ENCODE results near the gene PPIF. TPM values are rescaled to one million over a fixed set of nuclear protein-coding genes. Genes with fewer than 3 reads are reported as not detected.
A peak's percentile ranks its signal among the peaks of the same experiment; 100 is the strongest.

Gene PPIF
- total RNA-seq, 1 donor, result 39.1 TPM

- Histone ChIP-seq H3K4me2 (ENCODE audit: insufficient read depth, low read length) (no peak overlapping the region), H3K4me3 (ENCODE audit: insufficient read depth, low read length) (no peak overlapping the region), H4K20me1 (ENCODE audit: insufficient read depth, low read length) (no peaks in the 10 kb centered on the region), H3K9me3 (ENCODE audit: low read depth, low read length) (no peaks in the 10 kb centered on the region), H3K27me3 (ENCODE audit: insufficient read depth, low read length) (no peaks in the 10 kb centered on the region), H3K79me2 (ENCODE audit: insufficient read depth, low read length) (no peaks in the 10 kb centered on the region), H3K36me3 (ENCODE audit: insufficient read depth, low read length) (no peaks in the 10 kb centered on the region), H3K27ac (ENCODE audit: low read depth, low read length) (no peak overlapping the region), H3K4me1 (ENCODE audit: insufficient read depth, low read length) (peaks cover 27% of the 10 kb centered on the region), H2AFZ (ENCODE audit: low read length) (no peak overlapping the region)
- TF ChIP-seq, protein P1, sequence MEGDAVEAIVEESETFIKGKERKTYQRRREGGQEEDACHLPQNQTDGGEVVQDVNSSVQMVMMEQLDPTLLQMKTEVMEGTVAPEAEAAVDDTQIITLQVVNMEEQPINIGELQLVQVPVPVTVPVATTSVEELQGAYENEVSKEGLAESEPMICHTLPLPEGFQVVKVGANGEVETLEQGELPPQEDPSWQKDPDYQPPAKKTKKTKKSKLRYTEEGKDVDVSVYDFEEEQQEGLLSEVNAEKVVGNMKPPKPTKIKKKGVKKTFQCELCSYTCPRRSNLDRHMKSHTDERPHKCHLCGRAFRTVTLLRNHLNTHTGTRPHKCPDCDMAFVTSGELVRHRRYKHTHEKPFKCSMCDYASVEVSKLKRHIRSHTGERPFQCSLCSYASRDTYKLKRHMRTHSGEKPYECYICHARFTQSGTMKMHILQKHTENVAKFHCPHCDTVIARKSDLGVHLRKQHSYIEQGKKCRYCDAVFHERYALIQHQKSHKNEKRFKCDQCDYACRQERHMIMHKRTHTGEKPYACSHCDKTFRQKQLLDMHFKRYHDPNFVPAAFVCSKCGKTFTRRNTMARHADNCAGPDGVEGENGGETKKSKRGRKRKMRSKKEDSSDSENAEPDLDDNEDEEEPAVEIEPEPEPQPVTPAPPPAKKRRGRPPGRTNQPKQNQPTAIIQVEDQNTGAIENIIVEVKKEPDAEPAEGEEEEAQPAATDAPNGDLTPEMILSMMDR (IDR thresholded peaks at IDR 0.05; ENCODE audit: extremely low read depth, low read depth, low read length), result no peak
- no peak for DNase-seq (ENCODE audit: insufficient read length, low spot score, missing footprints)
Observed at GRCh38 chr10:79326361-79327089, 20.7 kb upstream of the PPIF start.

DNA sequence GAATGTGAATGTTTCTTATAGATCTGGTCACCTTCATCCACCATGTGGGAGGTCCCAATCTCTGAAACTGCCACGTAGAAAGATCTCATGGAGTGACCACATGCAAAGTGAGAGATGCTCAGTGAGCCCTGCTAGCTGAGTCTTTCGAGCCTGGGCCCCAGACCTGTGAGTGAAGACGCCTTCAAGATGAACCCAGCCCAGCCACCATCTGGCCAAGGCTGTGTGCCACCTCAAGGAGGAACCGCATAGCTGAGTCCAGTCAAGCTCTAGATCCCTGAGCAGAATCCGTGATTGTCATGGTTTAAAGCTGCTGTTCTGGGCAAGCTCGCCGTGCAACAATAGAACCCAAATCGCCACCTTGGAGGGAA is 20.2 kb upstream of the PPIF start:
- DNase-seq (ENCODE audit: insufficient read length, low spot score, missing footprints), result peak; percentile 68
- H3K4me2 ChIP-seq (ENCODE audit: insufficient read depth, low read length), result no peak overlapping the region
- no peak overlapping the region for H2AFZ ChIP-seq (ENCODE audit: low read length)
- H3K9me3 ChIP-seq (ENCODE audit: low read depth, low read length), result no peaks in the 10 kb centered on the region
- no peaks in the 10 kb centered on the region for H3K79me2 ChIP-seq (ENCODE audit: insufficient read depth, low read length)
- TF ChIP-seq, protein P1 (IDR thresholded peaks at IDR 0.05; ENCODE audit: extremely low read depth, low read depth, low read length), result no peak
- no peaks in the 10 kb centered on the region for H4K20me1 ChIP-seq (ENCODE audit: insufficient read depth, low read length)
- no peak overlapping the region for H3K4me3 ChIP-seq (ENCODE audit: insufficient read depth, low read length)
- H3K27ac ChIP-seq (ENCODE audit: low read depth, low read length), result no peak overlapping the region
- no peaks in the 10 kb centered on the region for H3K27me3 ChIP-seq (ENCODE audit: insufficient read depth, low read length)
- no peaks in the 10 kb centered on the region for H3K36me3 ChIP-seq (ENCODE audit: insufficient read depth, low read length)
- peaks cover 28% of the 10 kb centered on the region for H3K4me1 ChIP-seq (ENCODE audit: insufficient read depth, low read length)

DNA sequence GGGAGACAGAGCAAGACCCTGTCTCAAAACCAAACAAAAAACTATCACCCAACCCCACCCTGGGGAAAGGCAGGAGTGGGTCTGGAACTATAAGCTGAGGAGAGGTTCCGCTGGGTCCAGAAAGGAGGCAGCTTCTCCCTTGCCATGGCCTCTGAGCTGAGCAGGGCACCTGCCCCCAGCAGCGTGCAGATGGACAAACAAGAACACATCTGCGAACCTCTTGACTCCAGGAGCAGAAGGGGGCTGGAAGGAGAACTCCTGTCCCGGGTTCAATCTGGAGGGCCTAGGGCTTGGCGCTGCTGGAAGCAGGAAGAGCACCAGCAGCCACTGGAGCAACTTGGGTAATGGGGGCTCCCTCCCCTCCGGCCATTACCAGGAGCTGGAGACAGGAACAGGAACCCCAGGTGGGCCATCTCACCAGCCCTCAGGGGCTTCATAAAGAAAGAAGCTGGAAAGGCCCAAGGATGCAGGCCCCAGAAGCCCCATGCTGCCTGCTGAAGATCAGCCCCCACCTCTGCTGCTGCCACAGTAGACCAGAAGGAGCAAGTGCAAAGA is 19.0 kb upstream of the PPIF start:
- no peak overlapping the region for H2AFZ ChIP-seq (ENCODE audit: low read length)
- no peaks in the 10 kb centered on the region for H4K20me1 ChIP-seq (ENCODE audit: insufficient read depth, low read length)
- peaks cover 19% of the 10 kb centered on the region for H3K4me1 ChIP-seq (ENCODE audit: insufficient read depth, low read length)
- no peak overlapping the region for H3K27ac ChIP-seq (ENCODE audit: low read depth, low read length)
- DNase-seq (ENCODE audit: insufficient read length, low spot score, missing footprints), result no peak
- TF ChIP-seq, protein P1 (IDR thresholded peaks at IDR 0.05; ENCODE audit: extremely low read depth, low read depth, low read length), result no peak
- H3K4me2 ChIP-seq (ENCODE audit: insufficient read depth, low read length), result no peak overlapping the region
- H3K9me3 ChIP-seq (ENCODE audit: low read depth, low read length), result no peaks in the 10 kb centered on the region
- no peaks in the 10 kb centered on the region for H3K79me2 ChIP-seq (ENCODE audit: insufficient read depth, low read length)
- no peaks in the 10 kb centered on the region for H3K36me3 ChIP-seq (ENCODE audit: insufficient read depth, low read length)
- no peak overlapping the region for H3K4me3 ChIP-seq (ENCODE audit: insufficient read depth, low read length)
- no peaks in the 10 kb centered on the region for H3K27me3 ChIP-seq (ENCODE audit: insufficient read depth, low read length)

- no peaks in the 10 kb centered on the region for H4K20me1 ChIP-seq (ENCODE audit: insufficient read depth, low read length)
- peak; percentile 76 for DNase-seq (ENCODE audit: insufficient read length, low spot score, missing footprints)
- no peak overlapping the region for H3K27ac ChIP-seq (ENCODE audit: low read depth, low read length)
- no peaks in the 10 kb centered on the region for H3K79me2 ChIP-seq (ENCODE audit: insufficient read depth, low read length)
- H3K4me1 ChIP-seq (ENCODE audit: insufficient read depth, low read length), result peaks cover 17% of the 10 kb centered on the region
- no peaks in the 10 kb centered on the region for H3K9me3 ChIP-seq (ENCODE audit: low read depth, low read length)
- H3K4me3 ChIP-seq (ENCODE audit: insufficient read depth, low read length), result no peak overlapping the region
- TF ChIP-seq, protein P1 (IDR thresholded peaks at IDR 0.05; ENCODE audit: extremely low read depth, low read depth, low read length), result no peak
- H2AFZ ChIP-seq (ENCODE audit: low read length), result peak overlapping the region; percentile 8
- H3K27me3 ChIP-seq (ENCODE audit: insufficient read depth, low read length), result no peaks in the 10 kb centered on the region
- H3K4me2 ChIP-seq (ENCODE audit: insufficient read depth, low read length), result no peak overlapping the region
- no peaks in the 10 kb centered on the region for H3K36me3 ChIP-seq (ENCODE audit: insufficient read depth, low read length)
Observed at GRCh38 chr10:79328737-79329504, 18.3 kb upstream of the PPIF start.

Measured in osteoblast (primary cell).